ENCODE measurements around the gene SCAANT1.

GRCh38 chr3:63864965-63865327, 47.2 kb downstream of the SCAANT1 start:
- no peak for TF ChIP-seq CTCF (IDR thresholded peaks at IDR 0.05; ENCODE audit: low read depth, low read length)
- TF ChIP-seq POLR2A (IDR thresholded peaks at IDR 0.05; ENCODE audit: extremely low read depth, insufficient read length), result peak; percentile 0
- no peak for TF ChIP-seq MAX (IDR thresholded peaks at IDR 0.05; ENCODE audit: low read depth, low read length)
- TF ChIP-seq MYC (IDR thresholded peaks at IDR 0.05; ENCODE audit: low read depth, low read length), result no peak
